Measurements from ENCODE around the gene AKT3.
"Not testable (repeated sequence)": the region's sequence is repeated elsewhere in the genome, so short reads cannot be mapped to it uniquely, and the experiment has no call there.

AKT3 gene

GRCh38 chr1:243837907-243838535 is 12.0 kb downstream of the AKT3 start:
- no peak for DNase-seq

GRCh38 chr1:243834130-243834529 is 15.9 kb downstream of the AKT3 start:
- no peak for DNase-seq

DNA sequence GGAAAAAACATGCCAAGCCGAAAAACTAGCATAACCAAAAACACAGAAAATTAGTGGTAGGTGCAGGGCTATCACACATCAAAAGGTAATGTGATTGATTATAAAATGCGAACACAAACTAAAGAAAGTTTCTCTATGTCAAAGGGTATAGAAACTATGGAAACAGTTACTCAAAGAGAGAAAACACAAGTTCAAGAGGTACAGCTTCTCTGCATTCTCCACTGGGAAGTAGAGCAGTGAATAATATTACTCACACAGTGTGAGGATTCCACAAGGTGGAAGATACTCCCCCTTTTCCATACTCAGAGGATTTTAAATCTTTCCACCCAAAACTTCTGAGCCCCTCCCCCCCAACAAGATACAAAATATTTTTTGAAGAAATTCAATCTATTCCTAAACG is 18.6 kb downstream of the AKT3 start:
- no peak for DNase-seq

GRCh38 chr1:243827206-243827605 is 22.8 kb downstream of the AKT3 start:
- no peak for DNase-seq

GRCh38 chr1:243824907-243825306 is 25.1 kb downstream of the AKT3 start:
- DNase-seq = not testable (repeated sequence)

GRCh38 chr1:243821177-243821680 is 28.8 kb downstream of the AKT3 start:
- no peak for DNase-seq

DNA sequence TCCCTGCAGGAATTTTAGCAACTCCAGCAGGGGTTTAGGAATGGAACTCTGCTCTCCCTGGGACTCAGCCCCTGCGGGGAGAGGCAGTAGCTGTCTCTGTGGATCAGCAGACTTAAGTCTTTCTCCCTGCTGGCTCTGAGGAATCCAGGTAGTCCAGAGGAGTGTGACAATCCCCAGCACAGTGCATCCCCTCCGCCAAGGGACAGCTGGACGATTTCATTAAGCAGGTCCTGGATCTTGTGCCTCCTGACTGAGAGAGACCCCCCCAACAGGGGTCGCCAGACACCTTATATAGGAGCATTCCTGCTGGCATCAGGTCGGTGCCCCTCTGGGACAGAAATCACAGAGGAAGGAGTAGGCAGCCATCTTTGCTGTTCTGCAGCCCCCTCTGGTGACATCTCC is 30.6 kb downstream of the AKT3 start:
- DNase-seq = no peak

DNA sequence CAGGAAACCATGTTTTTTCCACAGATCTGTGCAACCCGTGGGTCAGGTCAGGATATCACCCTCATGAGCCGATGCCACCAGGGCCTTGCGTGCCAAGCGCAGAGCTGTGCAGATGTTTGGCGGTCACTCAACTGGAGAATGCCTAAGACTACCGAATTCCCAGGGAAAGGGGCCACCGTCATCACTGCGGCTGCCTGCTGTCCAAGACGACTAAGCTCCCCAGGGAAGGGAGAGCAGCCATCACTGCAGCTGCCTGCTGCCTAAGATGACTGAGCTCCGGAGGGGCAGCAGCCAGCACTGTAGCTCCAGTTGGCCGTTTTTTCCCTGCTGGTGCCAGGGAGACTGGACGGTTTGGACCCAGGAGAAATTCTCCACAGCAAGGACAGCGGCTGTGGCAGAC is 31.1 kb downstream of the AKT3 start:
- DNase-seq = no peak

DNA sequence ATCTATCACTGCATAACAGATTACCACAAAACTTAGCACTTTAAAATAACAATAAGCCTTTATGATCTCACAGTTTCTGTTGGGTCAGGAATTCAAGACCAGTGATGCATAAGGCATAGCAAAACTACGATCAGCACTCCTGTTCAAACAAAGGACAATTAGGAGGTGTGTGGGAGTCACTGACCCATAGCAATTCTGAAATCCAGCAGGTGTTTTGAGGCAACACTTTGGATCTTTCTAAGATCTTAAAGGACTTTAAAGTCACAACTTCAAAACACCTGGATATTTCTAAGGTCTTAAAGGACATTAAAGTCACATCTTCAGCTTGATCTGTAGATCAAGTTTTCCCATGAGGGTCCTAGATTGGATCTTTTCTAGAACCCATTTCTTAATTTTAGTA is 35.3 kb downstream of the AKT3 start:
- DNase-seq = no peak

DNA sequence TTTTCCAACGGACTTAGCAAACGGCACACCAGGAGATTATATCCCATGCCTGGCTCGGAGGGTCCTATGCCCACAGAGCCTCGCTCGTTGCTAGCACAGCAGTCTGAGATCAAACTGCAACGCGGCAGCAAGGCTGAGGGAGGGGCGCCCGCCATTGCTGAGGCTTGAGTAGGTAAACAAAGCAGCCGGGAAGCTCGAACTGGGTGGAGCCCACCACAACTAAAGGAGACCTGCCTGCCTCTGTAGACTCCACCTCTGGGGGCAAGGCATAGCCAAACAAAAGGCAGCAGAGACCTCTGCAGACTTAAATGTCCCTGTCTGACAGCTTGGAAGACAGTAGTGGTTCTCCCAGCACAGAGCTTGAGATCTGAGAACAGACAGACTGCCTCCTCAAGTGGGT is 42.7 kb downstream of the AKT3 start:
- DNase-seq = not testable (repeated sequence)

GRCh38 chr1:243806310-243806709 is 43.7 kb downstream of the AKT3 start:
- DNase-seq = no peak

GRCh38 chr1:243802736-243803135 is 47.3 kb downstream of the AKT3 start:
- DNase-seq = no peak

DNA sequence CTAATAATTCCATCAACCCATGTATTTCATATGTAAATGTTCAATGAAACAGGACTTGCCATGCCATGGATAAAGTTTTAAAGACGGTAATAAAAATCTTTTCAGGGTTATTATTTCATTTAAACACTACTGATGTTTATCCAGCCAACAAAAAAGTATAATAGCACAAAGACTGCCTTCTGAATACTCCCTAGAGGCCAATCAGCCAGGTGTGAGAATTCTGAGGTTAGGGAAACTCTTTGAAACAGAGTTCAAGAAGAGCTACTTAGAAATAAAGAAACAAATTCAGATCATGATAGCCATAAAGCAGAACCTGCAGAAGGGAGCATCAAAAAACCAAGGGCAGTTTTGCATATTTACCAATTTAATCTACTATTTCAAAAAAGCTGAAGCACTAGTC is 48.7 kb downstream of the AKT3 start:
- no peak for DNase-seq

DNA sequence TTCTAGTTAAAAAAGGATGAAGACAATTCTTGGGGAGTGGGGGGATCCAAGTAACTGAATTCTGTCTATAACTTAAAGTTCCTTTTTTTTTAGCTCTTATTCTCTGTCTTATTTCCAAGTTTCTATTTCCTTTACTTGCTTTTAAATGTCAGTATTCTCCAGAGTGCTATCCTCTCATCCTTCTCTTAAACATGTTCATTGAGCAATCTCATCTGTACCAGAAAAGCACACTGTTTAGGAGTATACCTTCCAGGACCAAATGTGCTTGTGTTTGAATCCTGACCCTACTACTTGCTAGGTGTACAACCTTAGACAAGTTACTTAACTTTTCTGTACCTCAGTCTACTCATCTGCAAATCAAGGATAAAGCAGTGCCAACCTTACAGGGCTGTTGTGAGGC is 50.1 kb downstream of the AKT3 start:
- no peak for DNase-seq

DNA sequence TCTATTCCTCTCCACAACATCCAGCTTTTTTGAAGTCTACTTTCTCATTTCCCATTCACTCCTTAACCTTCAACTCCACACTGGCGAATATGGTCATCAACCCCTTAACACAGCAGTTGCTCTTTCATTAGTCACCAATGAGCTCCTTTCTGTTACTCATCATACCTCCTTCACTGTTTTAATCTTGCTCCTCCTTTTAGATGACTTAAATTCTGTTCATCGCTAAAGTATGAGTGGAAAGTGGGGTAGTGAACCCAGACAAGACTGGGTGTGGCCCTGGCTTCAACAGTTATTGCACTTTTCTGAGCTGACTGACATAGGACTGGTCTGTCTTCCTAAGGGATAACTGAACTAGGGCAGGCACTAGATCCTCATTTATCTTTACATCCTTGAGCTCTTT is 51.3 kb downstream of the AKT3 start:
- DNase-seq = no peak

GRCh38 chr1:243796016-243796415 is 54.0 kb downstream of the AKT3 start:
- no peak for DNase-seq

DNA sequence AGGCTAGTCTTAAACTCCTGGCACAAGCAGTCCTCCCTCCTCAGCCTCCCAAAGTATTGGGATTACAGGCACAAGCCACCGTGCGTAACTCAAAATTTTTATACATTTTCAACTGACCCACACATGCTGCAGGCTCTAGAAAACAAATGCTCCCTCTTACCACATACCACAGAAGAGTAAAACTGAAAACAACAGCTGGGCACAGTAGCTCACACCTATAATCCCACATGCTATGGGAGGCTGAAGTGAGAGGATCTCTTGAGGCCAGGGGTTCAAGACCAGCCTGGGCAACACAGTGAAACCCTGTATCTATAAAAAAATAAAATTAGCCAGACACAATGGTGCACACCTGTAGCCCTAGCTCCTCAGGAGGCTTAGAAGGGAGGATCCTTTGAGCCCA is 56.7 kb downstream of the AKT3 start:
- DNase-seq = no peak

- no peak for DNase-seq
These were observed 57.2 kb downstream of the AKT3 start for GRCh38 chr1:243792891-243793290.

- no peak for DNase-seq
These were observed 57.6 kb downstream of the AKT3 start for GRCh38 chr1:243792401-243792800.

GRCh38 chr1:243791586-243792267 is 58.3 kb downstream of the AKT3 start:
- DNase-seq = no peak

GRCh38 chr1:243790404-243790803 is 59.6 kb downstream of the AKT3 start:
- DNase-seq = no peak

- DNase-seq = no peak
These were observed 63.5 kb downstream of the AKT3 start for GRCh38 chr1:243786531-243786930.

- no peak for DNase-seq
These were observed 65.5 kb downstream of the AKT3 start for GRCh38 chr1:243784506-243784905.

- no peak for DNase-seq
These were observed 66.3 kb downstream of the AKT3 start for GRCh38 chr1:243783714-243784113.

Measured in activated CD4-positive, alpha-beta T cell treated with anti-CD3 and anti-CD28 coated beads for 4 hours (primary cell).